ENCODE results near the gene KCNQ1. TPM values are rescaled to one million over a fixed set of nuclear protein-coding genes. Genes with fewer than 3 reads are reported as not detected.

The KCNQ1 gene
- total RNA-seq, 2 donors from 2014 or later: 51.4 to 55.8 TPM

DNA sequence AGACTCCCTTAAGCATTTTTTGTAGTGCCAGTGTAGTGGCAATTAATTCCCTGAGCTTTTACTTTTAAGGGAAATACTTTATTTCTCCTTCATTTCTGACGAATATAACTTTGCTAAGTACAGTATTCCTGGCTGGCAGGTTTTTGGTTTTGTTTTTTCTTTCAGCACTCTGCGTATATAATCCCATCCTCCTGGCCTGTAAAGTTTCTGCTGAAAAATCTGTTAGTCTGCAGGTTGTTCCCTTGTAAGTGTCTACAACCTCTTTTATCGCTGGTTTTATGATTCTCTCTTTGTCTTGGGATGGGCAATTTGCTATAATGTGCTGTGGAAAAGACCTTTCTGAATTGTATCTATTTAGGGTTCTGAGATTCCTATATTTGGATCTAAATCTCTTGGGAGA lies 198.9 kb downstream of the KCNQ1 start:
- H3K9me3 ChIP-seq: no peaks in the 10 kb centered on the region
- no peaks in the 10 kb centered on the region for H3K36me3 ChIP-seq
- no peak overlapping the region for H3K9ac ChIP-seq (ENCODE audit: low read depth in 2 of 2, low read length in 2 of 2)
- H3K4me1 ChIP-seq: no peaks in the 10 kb centered on the region
- H3K4me3 ChIP-seq: no peak overlapping the region
- H3K27ac ChIP-seq: no peak overlapping the region
- TF ChIP-seq, protein P1, sequence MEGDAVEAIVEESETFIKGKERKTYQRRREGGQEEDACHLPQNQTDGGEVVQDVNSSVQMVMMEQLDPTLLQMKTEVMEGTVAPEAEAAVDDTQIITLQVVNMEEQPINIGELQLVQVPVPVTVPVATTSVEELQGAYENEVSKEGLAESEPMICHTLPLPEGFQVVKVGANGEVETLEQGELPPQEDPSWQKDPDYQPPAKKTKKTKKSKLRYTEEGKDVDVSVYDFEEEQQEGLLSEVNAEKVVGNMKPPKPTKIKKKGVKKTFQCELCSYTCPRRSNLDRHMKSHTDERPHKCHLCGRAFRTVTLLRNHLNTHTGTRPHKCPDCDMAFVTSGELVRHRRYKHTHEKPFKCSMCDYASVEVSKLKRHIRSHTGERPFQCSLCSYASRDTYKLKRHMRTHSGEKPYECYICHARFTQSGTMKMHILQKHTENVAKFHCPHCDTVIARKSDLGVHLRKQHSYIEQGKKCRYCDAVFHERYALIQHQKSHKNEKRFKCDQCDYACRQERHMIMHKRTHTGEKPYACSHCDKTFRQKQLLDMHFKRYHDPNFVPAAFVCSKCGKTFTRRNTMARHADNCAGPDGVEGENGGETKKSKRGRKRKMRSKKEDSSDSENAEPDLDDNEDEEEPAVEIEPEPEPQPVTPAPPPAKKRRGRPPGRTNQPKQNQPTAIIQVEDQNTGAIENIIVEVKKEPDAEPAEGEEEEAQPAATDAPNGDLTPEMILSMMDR (IDR thresholded peaks at IDR 0.05): no peak
- no peaks in the 10 kb centered on the region for H3K27me3 ChIP-seq
- DNase-seq: no peak
- intact Hi-C loops (cut with DNase I): no loop called here

DNA sequence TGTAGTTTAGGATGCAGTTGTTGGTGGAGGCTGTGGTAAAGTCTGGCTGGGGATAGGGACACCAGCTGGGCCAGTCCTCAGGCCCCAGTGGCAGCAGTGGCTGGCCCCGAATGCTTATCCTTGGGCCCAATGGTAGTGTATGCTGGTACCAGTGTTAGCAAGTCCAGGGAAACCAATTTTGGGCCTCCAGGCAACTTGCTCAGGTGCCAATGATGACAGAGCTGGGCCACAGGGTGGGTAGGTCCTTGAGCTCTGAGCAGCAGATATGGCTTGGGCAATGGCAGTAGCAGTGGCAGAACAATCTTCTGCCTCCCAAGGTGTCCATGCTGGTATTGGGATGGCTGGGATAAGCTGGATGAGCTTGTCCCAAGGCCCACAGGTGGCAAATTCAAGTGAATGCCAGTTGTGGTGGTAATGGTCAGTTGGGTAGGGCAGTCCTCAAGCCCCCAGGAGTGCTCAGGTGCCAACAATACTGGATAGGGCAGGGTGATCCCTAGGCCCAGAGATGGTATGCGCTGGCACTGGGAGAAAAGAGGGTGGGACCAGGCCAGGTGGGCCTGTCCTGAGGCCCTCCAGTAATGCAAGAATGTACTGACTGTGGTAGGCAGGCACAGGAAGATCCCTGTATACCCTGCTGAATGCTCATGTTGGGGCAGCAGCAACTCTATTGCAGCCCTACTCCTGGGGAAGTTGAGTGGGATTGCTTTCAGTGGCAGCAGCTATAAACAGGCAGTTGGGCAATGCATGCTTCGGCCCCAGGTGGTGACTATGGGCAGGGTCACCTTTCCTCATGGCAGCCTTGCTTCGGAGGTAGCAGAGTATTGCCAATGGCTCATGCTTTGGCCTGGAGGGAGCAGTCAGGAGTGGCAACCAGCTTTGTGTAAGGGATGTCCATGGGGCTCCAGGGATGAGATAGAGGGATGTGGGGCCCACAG lies 200.3 kb downstream of the KCNQ1 start:
- Histone ChIP-seq H3K4me1 (no peaks in the 10 kb centered on the region), H3K9me3 (peaks cover 6% of the 10 kb centered on the region), H3K27me3 (no peaks in the 10 kb centered on the region), H3K36me3 (no peaks in the 10 kb centered on the region), H3K27ac (no peak overlapping the region), H3K4me3 (no peak overlapping the region), H3K9ac (ENCODE audit: low read depth in 2 of 2, low read length in 2 of 2) (no peak overlapping the region)
- DNase-seq: no peak
- TF ChIP-seq, protein P1 (IDR thresholded peaks at IDR 0.05): no peak
- intact Hi-C loops (cut with DNase I): no loop called here

DNA sequence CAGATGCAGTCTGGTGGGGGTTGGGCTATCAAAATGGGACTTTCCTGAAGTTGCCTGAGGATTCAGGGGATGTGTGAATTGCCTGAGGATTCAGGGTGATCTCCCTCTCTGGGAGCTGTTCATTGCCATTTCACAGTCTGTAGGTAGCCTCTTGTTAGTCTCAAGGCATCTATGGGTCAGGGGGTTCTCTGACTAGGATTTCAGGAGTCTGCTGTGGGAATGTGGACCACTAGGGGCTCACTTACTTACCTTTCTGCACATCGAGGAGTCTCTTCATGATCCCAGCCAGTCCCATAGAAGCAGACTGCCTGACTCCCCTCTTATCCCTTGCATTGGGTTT lies 200.9 kb downstream of the KCNQ1 start:
- Histone ChIP-seq H3K27ac (no peak overlapping the region), H3K36me3 (no peaks in the 10 kb centered on the region), H3K27me3 (no peaks in the 10 kb centered on the region), H3K9me3 (peaks cover 6% of the 10 kb centered on the region), H3K4me1 (no peaks in the 10 kb centered on the region), H3K9ac (ENCODE audit: low read depth in 2 of 2, low read length in 2 of 2) (no peak overlapping the region), H3K4me3 (no peak overlapping the region)
- intact Hi-C loops (cut with DNase I): no loop called here
- DNase-seq: no peak
- TF ChIP-seq, protein P1 (IDR thresholded peaks at IDR 0.05): no peak

DNA sequence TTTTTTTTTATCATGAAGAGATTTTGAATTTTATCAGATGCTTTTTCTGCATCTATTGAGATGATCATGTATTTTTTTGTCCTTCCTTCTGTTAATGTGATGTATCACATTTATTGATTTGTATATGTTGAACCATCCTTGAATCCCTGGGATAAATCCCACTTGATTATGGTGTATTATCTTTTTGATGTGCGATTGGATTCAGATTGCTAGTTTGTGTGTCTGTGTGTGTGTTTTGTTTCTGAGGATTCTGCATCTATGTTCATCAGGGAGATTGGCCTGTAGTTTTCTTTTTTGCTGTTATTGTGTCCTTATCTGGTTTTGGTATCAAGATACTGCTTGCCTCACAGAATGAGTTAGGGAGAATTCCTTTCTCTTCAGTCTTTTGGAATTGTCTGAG lies 202.4 kb downstream of the KCNQ1 start:
- Histone ChIP-seq H3K27me3 (no peaks in the 10 kb centered on the region), H3K9ac (ENCODE audit: low read depth in 2 of 2, low read length in 2 of 2) (no peak overlapping the region), H3K4me3 (no peak overlapping the region), H3K27ac (no peak overlapping the region), H3K4me1 (no peaks in the 10 kb centered on the region), H3K9me3 (peaks cover 6% of the 10 kb centered on the region), H3K36me3 (no peaks in the 10 kb centered on the region)
- DNase-seq: no peak
- intact Hi-C loops (cut with DNase I): no loop called here
- TF ChIP-seq, protein P1 (IDR thresholded peaks at IDR 0.05): no peak

DNA sequence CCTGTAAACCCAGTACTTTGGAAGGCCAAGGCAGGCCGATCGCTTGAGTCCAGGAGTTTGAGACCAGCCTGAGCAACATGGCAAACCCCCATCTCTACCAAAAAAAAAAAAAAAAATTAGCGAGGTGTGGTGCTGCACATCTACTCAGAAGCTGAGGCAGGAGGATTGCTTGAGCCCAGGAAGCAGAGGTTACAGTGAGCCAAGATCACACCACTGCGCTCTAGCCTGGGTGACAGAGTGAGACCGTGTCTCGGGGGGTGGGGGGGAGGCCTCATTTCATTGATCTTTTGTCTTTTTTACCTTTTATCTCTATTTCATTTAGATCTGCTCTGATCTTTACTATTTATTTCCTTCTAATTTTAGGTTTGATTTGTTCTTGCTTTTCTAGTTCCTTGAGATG lies 203.1 kb downstream of the KCNQ1 start:
- intact Hi-C loops (cut with DNase I): no loop called here
- no peak overlapping the region for H3K27ac ChIP-seq
- H3K36me3 ChIP-seq: no peaks in the 10 kb centered on the region
- H3K4me3 ChIP-seq: no peak overlapping the region
- TF ChIP-seq, protein P1 (IDR thresholded peaks at IDR 0.05): no peak
- peaks cover 6% of the 10 kb centered on the region for H3K9me3 ChIP-seq
- H3K9ac ChIP-seq (ENCODE audit: low read depth in 2 of 2, low read length in 2 of 2): no peak overlapping the region
- DNase-seq: no peak
- no peaks in the 10 kb centered on the region for H3K27me3 ChIP-seq
- H3K4me1 ChIP-seq: no peaks in the 10 kb centered on the region
